OCI-LY7 (cell line): Measurements from ENCODE around the gene PNMA5.

Experiments used
- CTCF ChIP-seq: fragments of 200-600 bp; sonication (generic); conservative IDR thresholded peaks from 2 replicates; pipeline ENCODE4 v1.5.1; 2014; ENCODE audit warnings: mild to moderate bottlenecking, antibody characterized with exemption, low read length, moderate library complexity, mixed read lengths
- EZH2phosphoT487 ChIP-seq: fragments of 200-600 bp; sonication (generic); IDR thresholded peaks from 2 replicates; pipeline ENCODE4 v1.6.1; 2018; ENCODE audit warnings: low read depth, borderline replicate concordance, mild to moderate bottlenecking, mixed run types, antibody characterized with exemption, low read length, moderate library complexity, mixed read lengths

- no peak for TF ChIP-seq CTCF
- TF ChIP-seq EZH2phosphoT487: no peak
Measured at GRCh38 chrX:152950786-152951185, 43.1 kb downstream of the PNMA5 start.
